Upper lobe of right lung (tissue), 1 donor: Measurements from ENCODE around the gene TASP1. TPM values are rescaled to one million over a fixed set of nuclear protein-coding genes. Genes with fewer than 3 reads are reported as not detected.
A peak's percentile ranks its signal among the peaks of the same experiment; 100 is the strongest.

Source experiments
- ATAC-seq: fragments of 200-7000 bp; cut with Tn5 transposase; one replicate; pipeline ENCODE4 v1.9.1; 2020; ENCODE audit warnings: mild to moderate bottlenecking, moderate library complexity
- DNase-seq: peaks from one replicate; pipeline ENCODE4 v3.0.0-alpha.2; 2020
- H3K27ac ChIP-seq: fragments of 200-600 bp; one replicate; pipeline ENCODE4 v1.8.0; 2022
- H3K27me3 ChIP-seq: fragments of 200-600 bp; one replicate; pipeline ENCODE4 v1.8.0; 2022; ENCODE audit warnings: mild to moderate bottlenecking
- H3K36me3 ChIP-seq: fragments of 200-600 bp; one replicate; pipeline ENCODE4 v1.8.0; 2022
- H3K4me1 ChIP-seq: fragments of 200-600 bp; one replicate; pipeline ENCODE4 v1.8.0; 2022
- H3K4me3 ChIP-seq: fragments of 200-600 bp; one replicate; pipeline ENCODE4 v1.8.0; 2022; ENCODE audit warnings: mild to moderate bottlenecking
- H3K9me3 ChIP-seq: fragments of 200-600 bp; one replicate; pipeline ENCODE4 v1.8.0; 2022
- intact Hi-C: fragments of 100-400 bp; cut with DNase I; formaldehyde crosslinking; loops from one replicate; pipeline ENCODE4 v1.11.0; 2022
- total RNA-seq: library from RNA; stranded (reverse); fragmentation: NEBNext Ultra II Directional; extraction: Animal tissue kit (Norgen Biotek cat#: 25700); gene quantifications from one replicate; pipeline ENCODE4 v1.2.1, GENCODE V29; 2021
- TF ChIP-seq, protein P1 (sequence below): fragments of 200-600 bp; IDR thresholded peaks from one replicate; pipeline ENCODE4 v1.8.0; 2022; ENCODE audit warnings: antibody characterized with exemption
- donor health status: DM: no; HTN: yes; CAD: no; lungs with severe emphysema.

The TASP1 gene
- total RNA-seq, 1 donor from 2014 or later = 17.1 TPM

DNA sequence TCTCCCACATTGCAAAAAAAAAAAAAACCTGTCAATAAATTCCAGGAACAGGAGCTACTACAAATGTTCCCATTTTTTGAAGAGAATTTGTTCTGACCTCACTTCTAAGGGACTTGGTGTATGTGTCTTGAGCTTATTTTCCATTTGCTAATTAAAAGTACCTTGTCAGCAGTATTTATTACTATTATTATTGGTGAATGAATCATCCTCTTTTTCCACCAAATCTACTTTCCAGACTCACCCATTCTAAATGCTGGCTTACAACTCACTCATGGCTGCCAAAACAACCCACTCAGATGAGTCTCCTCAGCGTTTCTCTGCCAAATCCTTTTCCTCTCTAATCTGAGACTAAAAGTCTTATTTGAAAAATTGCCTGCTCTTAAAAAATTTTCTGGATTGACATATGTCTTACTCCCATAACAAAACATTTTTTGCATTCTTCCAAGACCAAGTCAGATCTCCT, 33.2 kb upstream of the TASP1 start:
- TF ChIP-seq, protein P1, sequence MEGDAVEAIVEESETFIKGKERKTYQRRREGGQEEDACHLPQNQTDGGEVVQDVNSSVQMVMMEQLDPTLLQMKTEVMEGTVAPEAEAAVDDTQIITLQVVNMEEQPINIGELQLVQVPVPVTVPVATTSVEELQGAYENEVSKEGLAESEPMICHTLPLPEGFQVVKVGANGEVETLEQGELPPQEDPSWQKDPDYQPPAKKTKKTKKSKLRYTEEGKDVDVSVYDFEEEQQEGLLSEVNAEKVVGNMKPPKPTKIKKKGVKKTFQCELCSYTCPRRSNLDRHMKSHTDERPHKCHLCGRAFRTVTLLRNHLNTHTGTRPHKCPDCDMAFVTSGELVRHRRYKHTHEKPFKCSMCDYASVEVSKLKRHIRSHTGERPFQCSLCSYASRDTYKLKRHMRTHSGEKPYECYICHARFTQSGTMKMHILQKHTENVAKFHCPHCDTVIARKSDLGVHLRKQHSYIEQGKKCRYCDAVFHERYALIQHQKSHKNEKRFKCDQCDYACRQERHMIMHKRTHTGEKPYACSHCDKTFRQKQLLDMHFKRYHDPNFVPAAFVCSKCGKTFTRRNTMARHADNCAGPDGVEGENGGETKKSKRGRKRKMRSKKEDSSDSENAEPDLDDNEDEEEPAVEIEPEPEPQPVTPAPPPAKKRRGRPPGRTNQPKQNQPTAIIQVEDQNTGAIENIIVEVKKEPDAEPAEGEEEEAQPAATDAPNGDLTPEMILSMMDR = no peak
- intact Hi-C loops = no loop called here
- no peak for ATAC-seq
- Histone ChIP-seq H3K27ac (peak overlapping the region; percentile 6), H3K27me3 (no peaks in the 10 kb centered on the region), H3K4me3 (no peak overlapping the region), H3K36me3 (no peaks in the 10 kb centered on the region), H3K9me3 (no peaks in the 10 kb centered on the region), H3K4me1 (no peaks in the 10 kb centered on the region)
- no peak for DNase-seq

DNA sequence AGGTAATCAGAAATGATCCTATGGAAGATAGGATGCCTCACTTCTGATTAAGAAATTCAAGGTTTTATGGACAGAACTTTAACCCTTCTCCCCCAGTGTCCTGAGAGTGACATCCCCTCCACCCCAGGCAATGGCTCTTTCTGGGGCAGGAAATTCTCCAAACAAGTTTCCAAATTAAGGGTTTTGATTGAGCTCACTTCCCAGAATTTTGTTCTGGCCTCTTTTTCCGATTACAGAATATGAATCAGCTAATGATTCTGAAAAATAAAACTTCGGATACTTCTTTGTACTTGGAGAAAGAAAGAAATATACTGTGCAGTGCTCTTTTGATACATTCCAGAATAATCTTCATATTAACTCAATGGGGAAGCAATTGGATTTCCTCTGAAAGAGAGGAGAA, 32.8 kb upstream of the TASP1 start:
- intact Hi-C loops = no loop called here

DNA sequence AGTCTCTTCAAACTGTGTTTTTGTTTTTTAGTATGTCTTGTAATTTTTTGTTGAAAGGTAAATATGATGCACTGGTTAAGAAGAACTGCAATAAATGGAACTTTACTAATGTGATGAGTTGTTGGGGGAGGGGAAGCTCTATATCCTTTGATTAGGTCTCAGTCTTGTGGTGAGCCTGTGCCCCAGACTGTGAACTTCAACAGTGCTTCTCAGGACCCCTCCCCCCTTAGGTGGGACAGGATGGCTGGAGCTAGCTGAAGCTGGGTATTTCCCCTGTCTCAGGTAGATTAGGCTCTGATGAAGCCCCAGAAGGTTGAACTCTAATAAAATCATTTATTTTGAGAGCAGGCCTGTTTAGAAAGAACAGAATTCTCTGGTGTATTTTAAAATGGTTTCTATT, 31.4 kb upstream of the TASP1 start:
- TF ChIP-seq, protein P1 = no peak
- no peak for ATAC-seq
- intact Hi-C loops = no loop called here

More for the DNA sequence above, 32.8 kb upstream of the TASP1 start:
- no peaks in the 10 kb centered on the region for H3K9me3 ChIP-seq
- DNase-seq (no peak), ATAC-seq (no peak)
- H3K27ac ChIP-seq = peak overlapping the region; percentile 8
- no peaks in the 10 kb centered on the region for H3K4me1 ChIP-seq
- no peaks in the 10 kb centered on the region for H3K36me3 ChIP-seq
- H3K27me3 ChIP-seq = no peaks in the 10 kb centered on the region
- TF ChIP-seq, protein P1 = no peak
- H3K4me3 ChIP-seq = no peak overlapping the region

DNA sequence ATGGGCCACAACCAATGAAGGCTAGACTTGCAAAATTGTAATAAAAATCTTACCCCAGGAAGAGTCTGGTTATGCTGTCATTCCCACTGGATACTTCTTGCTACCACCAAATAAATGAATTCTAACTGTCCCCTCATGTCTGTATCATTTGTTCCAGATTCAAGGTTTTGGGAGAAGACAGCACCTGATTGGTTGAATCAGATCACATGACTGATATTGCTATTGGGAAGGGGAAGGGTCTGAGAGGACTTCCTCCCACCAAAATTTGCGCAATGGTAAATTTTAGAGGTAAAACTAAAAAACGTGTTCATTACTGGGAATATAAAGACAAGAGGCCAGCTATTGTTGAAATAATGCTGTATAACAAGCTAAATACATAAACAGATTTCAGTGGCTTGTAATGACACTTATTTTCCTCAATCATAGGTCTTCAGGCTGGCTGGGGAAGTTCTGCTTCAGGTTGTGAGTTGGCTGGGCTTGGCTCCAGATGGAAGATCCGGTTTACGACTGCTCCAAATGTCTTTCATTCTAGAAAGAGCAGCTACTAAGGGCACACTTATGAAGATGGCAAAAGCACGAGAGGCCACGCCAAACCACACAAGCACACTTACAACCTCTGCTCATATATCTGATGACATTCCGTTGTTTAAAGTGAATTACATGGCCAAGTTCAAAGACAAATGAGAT, 27.1 kb upstream of the TASP1 start:
- Histone ChIP-seq H3K27me3 (no peaks in the 10 kb centered on the region), H3K9me3 (no peaks in the 10 kb centered on the region), H3K4me1 (no peaks in the 10 kb centered on the region), H3K27ac (no peak overlapping the region), H3K4me3 (no peak overlapping the region), H3K36me3 (no peaks in the 10 kb centered on the region)
- TF ChIP-seq, protein P1 = no peak
- ATAC-seq (no peak), DNase-seq (no peak)
- intact Hi-C loops = no loop called here

More for the DNA sequence above, 31.4 kb upstream of the TASP1 start:
- Histone ChIP-seq H3K4me1 (no peaks in the 10 kb centered on the region), H3K9me3 (no peaks in the 10 kb centered on the region), H3K27me3 (no peaks in the 10 kb centered on the region), H3K4me3 (no peak overlapping the region), H3K36me3 (no peaks in the 10 kb centered on the region), H3K27ac (no peak overlapping the region)
- DNase-seq = no peak

DNA sequence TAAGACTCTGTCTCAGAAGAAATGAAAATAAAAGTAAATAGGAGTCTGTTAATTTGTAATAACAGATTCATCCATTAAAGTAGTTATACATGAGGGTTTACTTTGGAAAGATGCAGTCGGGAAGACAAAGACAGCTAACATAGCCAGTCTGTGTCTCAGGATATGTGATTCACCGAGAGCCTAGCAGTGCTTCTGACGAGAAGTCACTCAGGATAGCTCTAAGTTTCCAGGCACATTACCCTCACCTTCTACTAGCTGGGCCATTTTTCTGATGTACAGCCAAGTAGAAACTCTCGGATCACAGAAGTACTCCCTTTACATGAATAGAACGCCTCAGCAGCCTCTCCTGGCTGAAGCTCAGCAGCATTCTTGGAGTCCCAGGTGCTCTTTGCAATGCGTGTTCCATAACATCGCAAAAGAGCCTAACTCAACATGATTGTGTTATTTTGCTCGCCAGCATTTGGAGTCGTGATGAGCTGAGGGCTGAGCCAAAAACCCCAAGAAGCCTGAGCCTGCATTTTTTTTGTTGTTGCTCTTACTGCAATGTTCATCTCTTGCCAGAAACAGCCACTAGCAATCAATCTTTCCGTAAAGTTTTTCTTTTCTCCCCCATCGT, 22.4 kb upstream of the TASP1 start:
- intact Hi-C loops = no loop called here
- Histone ChIP-seq H3K4me3 (no peak overlapping the region), H3K9me3 (no peaks in the 10 kb centered on the region), H3K36me3 (no peaks in the 10 kb centered on the region), H3K4me1 (no peaks in the 10 kb centered on the region), H3K27me3 (no peaks in the 10 kb centered on the region), H3K27ac (no peak overlapping the region)
- TF ChIP-seq, protein P1 = no peak
- ATAC-seq = no peak
- no peak for DNase-seq
